HG03196 (cell line): ENCODE results near the gene MXI1.
A peak's percentile ranks its signal among the peaks of the same experiment; 100 is the strongest.

Experiments used
- ATAC-seq: cut with Tn5 transposase; IDR thresholded peaks from one replicate; pipeline ENCODE4 v1.9.1; 2021; ENCODE audit not compliant: unreplicated experiment

Gene MXI1

DNA sequence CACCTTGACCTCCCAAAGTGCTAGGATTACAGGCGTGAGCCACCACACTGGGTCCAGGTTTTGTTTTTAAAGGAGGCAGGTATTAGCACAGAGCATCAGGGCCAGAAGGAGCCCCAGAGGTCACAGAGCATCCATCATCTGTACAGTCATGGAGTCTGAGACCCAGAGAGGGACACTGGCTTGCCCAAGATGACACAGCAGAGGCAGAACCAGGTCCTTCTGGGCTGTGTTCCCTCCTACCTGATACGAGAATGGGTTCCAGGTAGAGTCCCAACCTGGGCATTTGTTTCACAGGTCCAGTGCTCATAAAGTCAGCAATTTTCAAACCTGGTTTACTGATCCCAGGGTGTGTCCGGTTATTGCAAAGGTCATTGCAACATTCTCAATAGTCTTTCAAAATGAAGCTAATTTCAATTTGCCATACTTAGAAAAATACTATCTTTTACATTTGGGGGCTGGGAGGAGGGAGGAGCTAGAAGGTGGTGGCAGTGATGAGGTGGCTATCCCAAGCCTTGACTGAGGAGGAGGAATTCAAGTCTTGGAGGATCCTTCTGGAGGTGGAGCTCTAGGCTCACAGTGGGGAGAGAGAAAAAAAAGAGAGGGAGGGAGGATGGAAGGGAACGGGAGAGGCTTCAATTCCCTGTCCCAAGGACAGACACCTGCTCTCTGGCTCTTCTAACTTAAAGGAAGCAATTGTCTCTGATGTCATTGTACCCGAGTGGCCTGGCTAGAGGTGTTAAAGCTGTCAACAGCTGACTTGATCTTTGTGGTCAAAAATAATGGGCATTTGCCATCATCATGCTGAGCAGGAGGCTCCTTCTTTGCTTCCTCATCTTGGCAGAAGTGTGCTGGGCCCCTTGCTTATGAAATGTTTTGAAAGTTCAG lies 8.1 kb downstream of the MXI1 start:
- ATAC-seq, result no peak

DNA sequence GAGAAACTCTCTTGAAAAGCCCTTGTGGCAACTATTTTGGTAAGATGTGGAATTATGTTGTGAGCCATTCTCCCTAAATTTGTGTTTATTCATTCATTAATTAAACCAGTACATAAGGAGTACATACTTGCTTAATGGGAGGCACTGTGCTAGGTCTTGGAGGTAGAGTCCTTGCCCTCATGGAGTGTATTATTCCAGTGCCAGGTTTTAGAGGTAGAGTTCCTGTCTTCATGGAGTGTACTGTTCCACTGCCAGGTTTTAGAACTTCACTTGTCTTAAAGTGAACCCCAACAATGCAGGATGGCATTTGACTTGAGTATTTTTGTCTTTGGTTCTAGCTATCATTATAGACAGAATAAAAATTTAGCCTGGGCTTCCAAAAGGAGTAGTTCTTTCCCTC lies 8.8 kb downstream of the MXI1 start:
- no peak for ATAC-seq

GRCh38 chr10:110216942-110217661 lies 9.7 kb downstream of the MXI1 start:
- no peak for ATAC-seq

DNA sequence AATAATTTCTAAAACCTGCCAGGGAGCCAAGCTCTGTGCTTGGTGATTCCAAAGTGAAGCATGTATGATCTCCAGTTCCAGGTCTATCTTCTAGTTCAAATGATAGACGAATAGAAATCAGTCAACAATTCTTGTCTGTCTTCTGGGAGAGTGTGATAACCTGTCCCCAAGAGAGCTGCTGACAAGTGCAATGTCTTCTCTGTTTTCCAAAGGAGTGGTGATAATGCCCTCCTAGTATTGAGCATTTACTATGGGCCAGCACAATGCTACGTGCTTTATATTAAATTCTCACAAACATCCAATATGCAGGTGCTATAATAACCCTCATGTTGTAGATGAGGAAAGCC lies 10.2 kb downstream of the MXI1 start:
- ATAC-seq, result no peak

DNA sequence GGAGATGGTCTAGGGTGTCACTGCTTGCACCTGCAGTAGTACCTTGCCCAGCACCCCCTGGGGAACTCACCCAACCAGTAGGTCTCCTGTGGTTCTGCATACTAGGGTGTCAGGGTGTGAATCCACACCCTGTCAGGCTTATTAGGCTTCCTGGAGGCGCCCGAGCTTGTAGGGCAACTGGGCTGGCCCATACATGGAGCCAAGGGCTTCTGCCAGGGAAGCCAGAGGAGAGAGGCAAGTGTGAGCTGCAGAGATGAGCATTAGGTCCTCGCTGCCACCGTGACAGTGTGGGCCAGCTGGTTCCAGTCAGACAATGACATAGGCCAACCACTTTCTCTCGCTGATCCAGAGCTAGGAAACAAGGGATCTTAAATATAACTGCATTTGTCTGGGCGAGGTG lies 11.2 kb downstream of the MXI1 start:
- no peak for ATAC-seq

- ATAC-seq, result no peak
Observed at GRCh38 chr10:110219884-110220283, 12.5 kb downstream of the MXI1 start.

DNA sequence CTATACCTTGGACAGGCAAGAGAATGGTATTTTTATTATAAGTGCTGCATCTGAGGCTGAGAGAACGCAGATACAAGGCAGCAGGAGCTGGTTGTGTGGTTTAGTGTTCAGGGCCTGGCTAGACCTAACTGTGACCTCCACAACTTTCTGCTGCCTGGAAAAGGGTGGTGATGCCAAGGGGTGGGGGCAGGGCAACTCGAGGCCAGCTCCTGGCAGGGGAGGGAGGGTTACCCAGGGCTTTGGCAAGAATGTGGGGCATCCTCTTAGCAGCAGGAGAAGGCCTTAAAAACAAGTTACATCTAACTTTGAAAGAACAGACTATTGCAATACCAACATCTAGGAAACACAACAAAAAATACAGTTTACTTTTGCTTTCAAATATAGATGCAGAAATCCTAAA lies 13.0 kb downstream of the MXI1 start:
- no peak for ATAC-seq

DNA sequence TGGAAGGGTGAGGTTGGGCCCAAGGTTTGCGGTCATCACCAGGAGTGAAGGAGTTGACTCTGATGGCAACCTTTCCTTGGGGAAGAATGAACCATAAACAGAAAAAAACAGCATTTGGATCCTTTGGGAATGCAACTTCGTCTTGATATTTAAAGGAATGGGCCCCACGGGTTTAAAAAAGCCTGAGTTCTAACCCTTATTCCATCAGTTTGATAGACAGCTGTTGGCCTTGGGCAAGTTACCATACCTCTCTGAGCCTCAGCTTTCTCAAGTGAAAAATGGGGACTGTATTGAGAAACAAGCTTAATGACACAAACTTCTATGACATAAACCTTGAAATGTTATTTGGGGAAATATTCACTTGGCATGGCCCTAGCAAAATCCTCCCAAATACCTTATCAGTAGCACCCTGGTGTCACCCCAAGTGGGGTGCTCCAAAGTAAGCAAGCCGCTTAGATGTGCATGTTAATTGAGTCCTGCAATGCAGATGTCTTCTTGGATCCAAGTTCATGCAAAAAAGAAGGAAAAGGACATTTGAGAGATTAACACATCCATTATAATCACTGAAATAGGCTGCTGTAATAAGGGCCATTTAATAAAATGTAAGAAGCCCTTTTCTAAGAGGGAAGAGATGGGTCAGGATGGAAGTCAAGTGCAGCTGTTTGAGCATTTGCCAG lies 13.8 kb downstream of the MXI1 start:
- no peak for ATAC-seq

- peak; percentile 50 for ATAC-seq
Observed at GRCh38 chr10:110221721-110222261, 14.4 kb downstream of the MXI1 start.

- ATAC-seq, result no peak
Observed at GRCh38 chr10:110222641-110223297, 15.4 kb downstream of the MXI1 start.

DNA sequence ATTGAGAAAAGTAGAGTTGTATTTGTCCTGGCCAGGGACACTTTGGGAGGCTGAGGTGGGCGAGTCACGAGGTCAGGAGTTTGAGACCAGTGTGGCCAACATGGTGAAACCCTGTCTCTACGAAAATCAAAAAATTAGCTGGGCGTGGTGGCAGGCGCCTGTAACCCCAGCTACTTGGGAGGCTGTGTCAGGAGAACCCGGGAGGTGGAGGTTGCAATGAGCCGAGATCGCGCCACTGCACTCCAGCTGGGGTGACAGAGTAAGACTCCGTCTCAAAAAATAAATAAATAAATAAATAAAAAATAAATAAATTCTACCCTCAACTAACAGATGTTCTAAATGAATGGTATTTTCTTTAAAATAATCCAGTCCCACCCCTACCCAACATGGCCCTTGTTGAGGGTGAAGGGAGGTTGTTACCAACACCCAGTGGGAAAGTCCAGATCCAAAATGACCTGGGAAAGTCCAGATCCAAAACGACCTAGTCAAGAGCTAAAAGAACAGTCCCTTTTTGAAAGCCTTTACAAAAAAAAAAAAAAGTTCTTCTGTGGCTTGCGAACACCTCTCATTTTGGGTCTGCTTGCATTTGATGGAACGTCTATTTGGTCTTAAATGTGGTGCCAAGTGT lies 16.0 kb downstream of the MXI1 start:
- ATAC-seq, result no peak

DNA sequence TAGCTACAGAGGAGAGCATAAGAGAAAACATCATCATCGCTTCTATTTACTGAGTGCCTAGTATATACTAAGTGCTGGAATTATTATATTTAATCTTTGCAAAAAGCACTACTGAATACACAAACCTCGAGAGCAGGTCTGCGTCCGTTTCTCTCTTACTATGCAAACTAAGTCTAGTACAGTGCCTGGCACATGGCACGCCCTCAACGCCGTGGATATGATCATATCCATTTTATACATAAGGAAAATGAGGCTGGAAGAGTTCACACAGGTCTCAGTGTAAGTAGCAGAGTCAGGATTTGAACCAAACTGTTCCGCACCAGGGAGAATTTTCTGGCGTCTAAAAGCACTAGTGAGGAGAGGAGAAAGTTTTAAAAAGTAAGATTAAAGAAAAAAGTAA lies 17.6 kb downstream of the MXI1 start:
- no peak for ATAC-seq

DNA sequence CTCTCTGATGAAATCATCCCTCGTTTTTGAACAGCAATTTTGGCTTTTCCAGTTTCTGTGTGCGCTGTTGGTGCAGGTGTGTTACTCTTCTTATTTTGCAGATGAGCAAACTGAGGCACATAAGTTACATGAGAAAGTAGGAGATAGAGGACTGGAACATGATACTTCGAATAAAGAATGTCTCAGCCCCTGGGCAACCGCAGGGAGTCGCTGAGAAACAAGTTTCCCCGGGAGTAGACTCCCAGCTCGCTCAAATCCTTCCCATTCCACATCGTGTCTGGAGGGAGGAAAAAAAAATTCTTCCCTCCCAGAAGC lies 18.0 kb downstream of the MXI1 start:
- peak; percentile 0 for ATAC-seq

- peak; percentile 68 for ATAC-seq
Observed at GRCh38 chr10:110225756-110226542, 18.5 kb downstream of the MXI1 start.

DNA sequence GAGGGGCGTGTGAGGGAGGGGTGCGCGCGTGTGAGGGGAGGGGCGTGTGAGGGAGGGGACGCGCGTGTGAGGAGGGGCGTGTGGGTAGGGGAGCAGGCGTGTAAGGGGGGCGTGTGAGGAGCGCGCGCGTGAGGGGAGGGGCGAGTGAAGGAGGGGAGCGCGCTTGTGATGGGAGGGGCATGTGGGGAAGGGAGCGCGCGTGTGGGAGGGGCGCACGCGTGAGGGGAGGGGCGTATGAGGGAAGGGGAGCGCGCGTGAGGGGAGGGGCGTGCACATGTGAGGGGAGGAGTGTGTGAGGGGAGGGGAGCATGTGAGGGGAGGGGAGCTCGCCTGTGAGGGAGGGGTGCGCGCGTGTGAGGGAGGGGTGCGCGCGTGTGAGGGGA lies 19.1 kb downstream of the MXI1 start:
- ATAC-seq, result no peak

GRCh38 chr10:110226926-110227641 lies 19.7 kb downstream of the MXI1 start:
- no peak for ATAC-seq

GRCh38 chr10:110228066-110228465 lies 20.7 kb downstream of the MXI1 start:
- ATAC-seq, result no peak

DNA sequence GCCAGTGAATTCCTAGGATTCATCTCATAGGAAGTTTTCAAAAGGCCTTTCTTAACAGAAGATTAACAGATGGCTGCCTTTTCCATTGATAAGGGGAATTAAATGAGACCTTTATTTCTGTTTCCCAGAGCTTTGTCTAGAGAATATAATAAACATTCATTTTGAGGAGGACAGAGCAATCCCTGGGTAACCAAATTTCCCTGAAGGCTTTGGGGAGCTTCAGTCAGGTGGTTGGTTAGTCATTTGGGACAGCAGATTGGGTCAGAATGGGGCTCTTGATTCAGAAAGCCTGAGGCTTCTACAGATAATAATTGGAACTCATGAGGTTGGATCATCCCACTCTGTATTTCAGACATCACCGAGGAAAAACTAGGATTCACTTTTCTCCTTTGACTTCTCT lies 21.8 kb downstream of the MXI1 start:
- no peak for ATAC-seq

DNA sequence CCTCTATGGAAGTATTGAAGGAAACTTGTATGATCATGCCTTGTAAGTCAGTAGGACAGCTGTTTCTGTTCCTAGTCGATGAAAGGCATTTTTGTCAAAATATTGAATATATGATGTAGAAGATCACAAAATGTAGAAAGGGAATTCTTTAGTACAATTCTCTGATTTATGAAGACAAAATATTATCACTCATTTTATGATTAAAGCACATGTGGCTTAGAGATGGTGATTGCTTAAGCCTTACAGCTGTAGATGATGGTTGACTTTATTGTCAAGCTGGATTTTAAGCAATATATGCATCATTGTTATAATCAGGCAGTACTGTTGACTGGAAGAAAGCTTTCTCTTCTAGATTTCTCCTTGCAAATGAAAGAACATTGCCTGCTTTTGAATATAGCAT lies 26.4 kb downstream of the MXI1 start:
- ATAC-seq, result no peak
